NB4 (cell line): Measurements from ENCODE around the gene CCDC78.

Experiments used
- DNase-seq: peaks from one replicate; pipeline ENCODE4 v3.0.0; 2010; ENCODE audit warnings: low read depth
- H3K4me3 ChIP-seq: one replicate; pipeline ENCODE4 v1.5.1; 2011; ENCODE audit warnings: mild to moderate bottlenecking, low read depth, low read length, moderate library complexity
- MAX ChIP-seq: IDR thresholded peaks from 2 replicates; pipeline ENCODE4 v1.6.1; 2011; ENCODE audit warnings: low read depth, low read length
- MYC ChIP-seq: IDR thresholded peaks from 2 replicates; pipeline ENCODE4 v1.6.1; 2011; ENCODE audit warnings: low read depth, low read length
- POLR2A ChIP-seq: IDR thresholded peaks from 2 replicates; pipeline ENCODE4 v1.6.1; 2011; ENCODE audit warnings: mild to moderate bottlenecking; ENCODE audit not compliant: insufficient read length; ENCODE audit errors: extremely low read depth
- TF ChIP-seq, protein P1 (sequence below): IDR thresholded peaks from one replicate; pipeline ENCODE4 v1.5.1; 2012; ENCODE audit warnings: low read depth, low read length

CCDC78 gene

GRCh38 chr16:702341-702740 is 23.9 kb downstream of the CCDC78 start:
- no peak for DNase-seq
- TF ChIP-seq, protein P1, sequence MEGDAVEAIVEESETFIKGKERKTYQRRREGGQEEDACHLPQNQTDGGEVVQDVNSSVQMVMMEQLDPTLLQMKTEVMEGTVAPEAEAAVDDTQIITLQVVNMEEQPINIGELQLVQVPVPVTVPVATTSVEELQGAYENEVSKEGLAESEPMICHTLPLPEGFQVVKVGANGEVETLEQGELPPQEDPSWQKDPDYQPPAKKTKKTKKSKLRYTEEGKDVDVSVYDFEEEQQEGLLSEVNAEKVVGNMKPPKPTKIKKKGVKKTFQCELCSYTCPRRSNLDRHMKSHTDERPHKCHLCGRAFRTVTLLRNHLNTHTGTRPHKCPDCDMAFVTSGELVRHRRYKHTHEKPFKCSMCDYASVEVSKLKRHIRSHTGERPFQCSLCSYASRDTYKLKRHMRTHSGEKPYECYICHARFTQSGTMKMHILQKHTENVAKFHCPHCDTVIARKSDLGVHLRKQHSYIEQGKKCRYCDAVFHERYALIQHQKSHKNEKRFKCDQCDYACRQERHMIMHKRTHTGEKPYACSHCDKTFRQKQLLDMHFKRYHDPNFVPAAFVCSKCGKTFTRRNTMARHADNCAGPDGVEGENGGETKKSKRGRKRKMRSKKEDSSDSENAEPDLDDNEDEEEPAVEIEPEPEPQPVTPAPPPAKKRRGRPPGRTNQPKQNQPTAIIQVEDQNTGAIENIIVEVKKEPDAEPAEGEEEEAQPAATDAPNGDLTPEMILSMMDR: no peak
- no peak for TF ChIP-seq MYC
- TF ChIP-seq POLR2A: no peak
- no peak for TF ChIP-seq MAX
- no peak overlapping the region for H3K4me3 ChIP-seq

DNA sequence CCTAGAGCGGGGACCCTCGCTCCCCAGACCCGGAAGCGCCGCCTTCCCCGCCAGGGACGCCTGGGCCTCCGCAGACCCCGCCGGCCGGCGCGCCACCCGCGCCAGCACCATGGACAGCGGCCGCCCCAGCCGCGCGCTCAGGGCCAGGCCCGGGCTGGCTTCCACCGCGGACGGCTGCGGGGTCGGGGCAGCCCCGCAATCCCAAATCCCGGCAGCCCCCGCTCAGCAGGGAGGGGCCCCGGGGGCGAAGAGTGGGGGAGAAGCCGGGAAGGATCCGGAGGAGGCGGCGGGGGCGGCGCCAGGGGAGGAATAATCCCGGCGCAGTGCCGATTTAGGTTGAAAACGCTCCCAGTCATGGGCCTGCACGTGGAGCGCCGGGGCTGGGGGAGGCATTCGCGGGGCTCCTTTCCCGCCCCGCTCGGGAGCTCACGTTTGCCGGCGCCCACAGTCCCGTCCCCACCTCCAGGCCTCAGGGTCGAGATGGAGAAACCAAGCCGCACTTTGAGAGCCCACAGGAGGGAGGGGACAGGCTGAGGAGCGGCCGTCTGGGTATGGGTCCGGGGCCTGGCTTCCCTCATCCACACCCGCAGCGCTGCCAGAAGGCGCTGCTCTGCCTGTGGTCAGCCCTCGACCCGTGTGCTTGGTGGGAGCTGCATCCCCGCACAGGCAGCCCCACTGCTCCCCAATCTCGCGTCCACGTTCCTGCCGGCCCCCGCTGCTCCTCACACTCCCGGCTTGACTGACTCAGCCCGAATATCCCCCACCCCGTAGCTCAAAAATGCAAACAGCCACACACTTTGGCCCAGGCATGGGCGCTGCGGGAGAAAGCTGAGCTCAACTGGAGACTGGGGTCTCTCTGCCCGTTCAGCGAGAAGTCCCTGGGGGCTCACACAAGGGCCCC is 25.3 kb downstream of the CCDC78 start:
- H3K4me3 ChIP-seq: no peak overlapping the region
- DNase-seq: no peak
- no peak for TF ChIP-seq POLR2A
- no peak for TF ChIP-seq MAX
- TF ChIP-seq, protein P1: no peak
- no peak for TF ChIP-seq MYC

GRCh38 chr16:698911-699671 is 27.2 kb downstream of the CCDC78 start:
- TF ChIP-seq, protein P1: no peak
- TF ChIP-seq MAX (no peak), MYC (no peak), POLR2A (no peak)
- no peak overlapping the region for H3K4me3 ChIP-seq
- no peak for DNase-seq

DNA sequence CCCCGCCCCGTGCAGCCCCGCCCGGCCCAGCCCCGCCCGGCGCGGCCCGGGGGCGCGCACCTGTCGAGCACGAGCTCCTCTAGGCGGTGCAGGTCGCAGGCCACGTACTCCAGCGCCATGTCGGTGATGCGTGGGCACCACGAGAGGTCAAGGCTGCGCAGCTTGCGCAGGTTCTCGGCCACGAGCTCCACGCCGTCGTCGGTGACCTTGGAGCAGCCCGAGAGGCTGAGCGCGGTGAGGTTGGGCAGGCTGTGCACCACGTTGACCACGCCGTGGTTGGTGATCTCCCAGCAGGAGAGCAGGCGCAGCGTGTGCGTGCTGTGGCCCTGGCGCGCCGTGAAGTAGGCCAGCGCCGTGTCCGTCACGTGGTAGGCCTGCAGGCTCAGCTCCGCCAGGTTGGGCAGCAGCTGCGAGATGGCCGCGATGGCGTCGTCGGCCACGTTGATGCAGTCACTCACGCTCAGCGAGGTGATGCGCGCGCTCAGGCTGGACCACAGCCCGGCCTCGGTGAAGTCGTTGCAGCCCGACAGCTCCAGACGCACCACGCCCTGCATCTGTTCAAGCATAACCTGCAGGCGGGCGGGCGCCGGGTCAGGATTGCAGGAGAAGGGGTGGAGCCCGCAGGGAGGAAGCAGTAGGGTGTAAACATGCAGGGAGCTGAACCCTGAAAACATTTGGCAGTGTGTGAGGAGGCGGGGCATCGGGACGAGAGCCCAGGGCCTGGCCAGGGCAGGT is 30.7 kb downstream of the CCDC78 start:
- no peak for DNase-seq
- TF ChIP-seq MYC (no peak), MAX (no peak), POLR2A (no peak)
- TF ChIP-seq, protein P1: no peak
- no peak overlapping the region for H3K4me3 ChIP-seq

- no peak for DNase-seq
- TF ChIP-seq MAX: no peak
- TF ChIP-seq MYC: no peak
- TF ChIP-seq, protein P1: no peak
- no peak for TF ChIP-seq POLR2A
- H3K4me3 ChIP-seq: no peak overlapping the region
Measured at GRCh38 chr16:694863-695354, 31.3 kb downstream of the CCDC78 start.
